Transverse colon (tissue), 4 donors: ENCODE measurements around the gene FITM1.

ENCODE experiments used
- EP300 ChIP-seq: sonication (generic); formaldehyde crosslinking; IDR thresholded peaks from one replicate; pipeline ENCODE4 v1.6.1; 2017; ENCODE audit warnings: antibody characterized with exemption, low read depth
- POLR2A ChIP-seq: fragments of 450-650 bp; IDR thresholded peaks from one replicate; pipeline ENCODE4 v1.6.1; 2016; ENCODE audit warnings: antibody characterized with exemption, mild to moderate bottlenecking, moderate library complexity
- POLR2AphosphoS5 ChIP-seq, 3 donors: sonication (generic); formaldehyde crosslinking; IDR thresholded peaks; one replicate each; pipeline ENCODE4 v1.6.1; 2016; ENCODE audit warnings: antibody characterized with exemption in 3 of 3
- TF ChIP-seq, protein P1 (sequence below), 5 experiments: fragments of 200-600 bp in 3 of 5; fragments of 450-650 bp in 2 of 5; sonication (generic) in 3 of 5; IDR thresholded peaks; 1 replicate in 2 of 5; 2 replicates in 3 of 5; pipeline ENCODE4 v1.5.1; 2016 to 2017; ENCODE audit warnings: antibody characterized with exemption in 5 of 5, inconsistent platforms in 3 of 5, mild to moderate bottlenecking in 2 of 5, moderate library complexity in 1 of 5

DNA sequence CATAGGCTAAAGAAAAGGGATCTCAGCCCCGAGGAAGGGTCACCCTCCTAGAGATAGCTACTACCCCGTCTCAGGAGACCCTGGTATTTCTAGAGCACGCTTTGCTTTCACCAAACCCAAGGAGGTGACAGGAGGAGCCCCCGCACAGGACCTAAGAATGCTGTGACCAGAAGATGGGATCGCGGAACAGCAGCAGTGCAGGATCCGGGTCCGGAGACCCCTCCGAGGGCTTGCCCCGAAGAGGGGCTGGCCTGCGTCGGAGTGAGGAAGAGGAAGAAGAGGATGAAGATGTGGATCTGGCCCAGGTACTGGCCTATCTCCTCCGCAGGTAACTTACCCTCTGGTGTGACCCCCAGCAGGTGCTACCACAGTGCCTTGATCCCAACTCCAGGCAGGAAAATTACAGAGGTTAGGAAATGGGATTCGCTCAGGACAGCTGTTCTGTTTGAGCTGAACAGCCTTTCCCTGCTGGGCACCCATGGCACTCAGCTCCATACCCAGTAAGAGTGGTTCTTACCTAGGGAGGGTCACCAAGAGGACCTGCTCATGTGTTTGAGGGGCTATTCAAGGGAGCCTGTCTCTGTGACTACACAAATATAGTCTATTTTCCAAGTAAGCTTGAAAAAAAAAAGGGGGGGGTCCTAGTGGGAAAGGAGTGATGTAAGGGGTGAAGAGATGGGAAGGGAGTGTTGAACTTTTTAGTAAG is 14.9 kb upstream of the FITM1 start:
- TF ChIP-seq, protein P1, sequence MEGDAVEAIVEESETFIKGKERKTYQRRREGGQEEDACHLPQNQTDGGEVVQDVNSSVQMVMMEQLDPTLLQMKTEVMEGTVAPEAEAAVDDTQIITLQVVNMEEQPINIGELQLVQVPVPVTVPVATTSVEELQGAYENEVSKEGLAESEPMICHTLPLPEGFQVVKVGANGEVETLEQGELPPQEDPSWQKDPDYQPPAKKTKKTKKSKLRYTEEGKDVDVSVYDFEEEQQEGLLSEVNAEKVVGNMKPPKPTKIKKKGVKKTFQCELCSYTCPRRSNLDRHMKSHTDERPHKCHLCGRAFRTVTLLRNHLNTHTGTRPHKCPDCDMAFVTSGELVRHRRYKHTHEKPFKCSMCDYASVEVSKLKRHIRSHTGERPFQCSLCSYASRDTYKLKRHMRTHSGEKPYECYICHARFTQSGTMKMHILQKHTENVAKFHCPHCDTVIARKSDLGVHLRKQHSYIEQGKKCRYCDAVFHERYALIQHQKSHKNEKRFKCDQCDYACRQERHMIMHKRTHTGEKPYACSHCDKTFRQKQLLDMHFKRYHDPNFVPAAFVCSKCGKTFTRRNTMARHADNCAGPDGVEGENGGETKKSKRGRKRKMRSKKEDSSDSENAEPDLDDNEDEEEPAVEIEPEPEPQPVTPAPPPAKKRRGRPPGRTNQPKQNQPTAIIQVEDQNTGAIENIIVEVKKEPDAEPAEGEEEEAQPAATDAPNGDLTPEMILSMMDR (IDR thresholded peaks at IDR 0.05), result no peak
- TF ChIP-seq POLR2A, result no peak
- no peak for TF ChIP-seq POLR2AphosphoS5 (IDR thresholded peaks at IDR 0.05)
- TF ChIP-seq EP300, result no peak
